ENCODE measurements around the gene RBFOX1.

Gene RBFOX1

DNA sequence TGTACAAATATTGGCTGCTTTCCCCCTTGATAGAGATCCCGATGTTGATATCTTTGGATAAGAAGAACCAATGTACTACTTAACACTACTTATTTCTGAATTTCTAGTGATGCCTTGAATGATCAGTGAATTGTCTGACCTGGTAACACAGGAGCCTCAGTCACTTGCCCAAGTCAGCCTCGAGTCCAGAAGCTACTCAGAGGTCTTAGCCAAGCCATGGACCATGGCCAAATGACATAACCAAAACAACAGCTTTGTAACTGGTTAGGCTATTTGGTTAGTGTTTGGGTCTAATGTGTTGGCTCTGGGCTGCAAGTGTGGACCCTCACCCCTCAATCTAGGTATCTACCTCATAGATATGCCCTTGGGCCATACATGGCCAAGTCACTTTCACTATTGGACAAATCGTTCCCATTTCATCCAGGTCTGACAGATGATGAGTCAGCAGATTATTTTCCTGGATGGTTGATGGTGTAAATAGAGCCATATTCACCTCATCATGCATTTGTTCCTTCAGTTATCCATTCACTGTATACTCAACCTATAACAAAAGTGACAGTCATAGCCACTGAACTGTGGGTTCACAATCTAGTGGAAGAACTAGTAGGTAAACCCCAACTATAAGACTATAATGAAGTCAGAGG, 3.5 kb downstream of the RBFOX1 start:
- DNase-seq = no peak

- DNase-seq = no peak
Observed at GRCh38 chr16:7336742-7337141, 4.1 kb downstream of the RBFOX1 start.

- no peak for DNase-seq
Observed at GRCh38 chr16:7338826-7339225, 6.2 kb downstream of the RBFOX1 start.

- no peak for DNase-seq
Observed at GRCh38 chr16:7339700-7340099, 7.1 kb downstream of the RBFOX1 start.

DNA sequence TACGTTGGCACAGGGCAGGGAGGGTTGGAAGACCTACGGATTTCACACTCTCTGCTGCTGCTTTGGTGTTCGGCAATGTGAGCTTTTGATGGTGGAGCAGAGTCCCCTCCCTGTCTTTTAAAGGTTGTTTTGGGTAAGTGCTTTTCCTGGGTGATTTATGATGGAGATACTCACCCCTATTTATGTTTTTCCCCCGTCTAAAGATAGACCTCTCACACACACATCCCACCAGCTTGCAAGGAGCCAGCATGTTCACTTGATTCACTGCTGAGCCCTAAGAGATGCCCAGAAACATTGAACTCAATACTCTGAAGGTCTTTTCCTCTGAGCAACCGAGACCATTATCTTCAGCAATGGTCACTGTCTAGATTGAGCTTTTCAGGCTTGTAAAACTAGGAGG, 8.3 kb downstream of the RBFOX1 start:
- DNase-seq = no peak

DNA sequence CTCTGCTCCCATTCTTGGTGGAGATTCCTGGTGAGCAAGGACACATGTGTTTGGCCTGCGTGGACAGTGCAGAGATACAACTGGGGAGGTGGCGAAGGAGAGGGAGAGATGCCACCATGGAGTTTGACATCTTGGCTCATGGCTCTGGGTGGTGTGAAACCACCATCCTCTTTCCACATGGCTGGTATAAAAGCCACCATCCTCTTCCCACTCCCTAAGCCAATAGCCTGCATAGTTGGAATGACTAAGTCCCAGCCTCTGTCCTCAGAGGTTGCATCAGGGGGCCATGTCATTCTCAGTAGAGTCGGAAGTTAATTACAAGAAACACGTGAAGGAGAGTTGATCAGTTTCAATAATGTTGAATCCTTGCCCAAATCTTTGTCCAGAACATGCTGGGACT, 10.0 kb downstream of the RBFOX1 start:
- no peak for DNase-seq

- no peak for DNase-seq
Observed at GRCh38 chr16:7343243-7343642, 10.6 kb downstream of the RBFOX1 start.

- DNase-seq = peak; percentile 36
Observed at GRCh38 chr16:7344830-7345780, 12.5 kb downstream of the RBFOX1 start.

DNA sequence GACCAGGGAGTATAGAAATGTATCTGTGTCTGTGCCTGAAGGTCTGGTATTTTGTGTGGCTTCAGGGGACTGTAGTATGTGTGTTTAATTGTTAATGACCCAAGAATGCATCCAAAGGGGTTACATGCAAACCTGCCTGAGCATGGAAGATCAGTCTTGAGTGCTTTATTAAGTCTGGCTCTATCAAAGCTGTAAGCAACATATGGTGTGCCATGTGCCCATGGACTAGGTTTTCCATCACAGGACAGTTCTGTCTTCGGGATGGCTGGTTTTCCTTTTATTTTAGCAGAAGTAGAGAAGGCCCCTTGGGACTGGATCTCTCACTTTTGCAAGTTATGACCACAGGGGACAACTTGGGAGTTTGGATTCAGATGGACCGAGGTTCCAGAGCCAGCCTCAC, 18.2 kb downstream of the RBFOX1 start:
- no peak for DNase-seq

GRCh38 chr16:7351610-7352510, 19.2 kb downstream of the RBFOX1 start:
- DNase-seq = peak; percentile 75

- no peak for DNase-seq
Observed at GRCh38 chr16:7355758-7356157, 23.1 kb downstream of the RBFOX1 start.

GRCh38 chr16:7361416-7362129, 28.9 kb downstream of the RBFOX1 start:
- no peak for DNase-seq

- DNase-seq = no peak
Observed at GRCh38 chr16:7362231-7362630, 29.6 kb downstream of the RBFOX1 start.

DNA sequence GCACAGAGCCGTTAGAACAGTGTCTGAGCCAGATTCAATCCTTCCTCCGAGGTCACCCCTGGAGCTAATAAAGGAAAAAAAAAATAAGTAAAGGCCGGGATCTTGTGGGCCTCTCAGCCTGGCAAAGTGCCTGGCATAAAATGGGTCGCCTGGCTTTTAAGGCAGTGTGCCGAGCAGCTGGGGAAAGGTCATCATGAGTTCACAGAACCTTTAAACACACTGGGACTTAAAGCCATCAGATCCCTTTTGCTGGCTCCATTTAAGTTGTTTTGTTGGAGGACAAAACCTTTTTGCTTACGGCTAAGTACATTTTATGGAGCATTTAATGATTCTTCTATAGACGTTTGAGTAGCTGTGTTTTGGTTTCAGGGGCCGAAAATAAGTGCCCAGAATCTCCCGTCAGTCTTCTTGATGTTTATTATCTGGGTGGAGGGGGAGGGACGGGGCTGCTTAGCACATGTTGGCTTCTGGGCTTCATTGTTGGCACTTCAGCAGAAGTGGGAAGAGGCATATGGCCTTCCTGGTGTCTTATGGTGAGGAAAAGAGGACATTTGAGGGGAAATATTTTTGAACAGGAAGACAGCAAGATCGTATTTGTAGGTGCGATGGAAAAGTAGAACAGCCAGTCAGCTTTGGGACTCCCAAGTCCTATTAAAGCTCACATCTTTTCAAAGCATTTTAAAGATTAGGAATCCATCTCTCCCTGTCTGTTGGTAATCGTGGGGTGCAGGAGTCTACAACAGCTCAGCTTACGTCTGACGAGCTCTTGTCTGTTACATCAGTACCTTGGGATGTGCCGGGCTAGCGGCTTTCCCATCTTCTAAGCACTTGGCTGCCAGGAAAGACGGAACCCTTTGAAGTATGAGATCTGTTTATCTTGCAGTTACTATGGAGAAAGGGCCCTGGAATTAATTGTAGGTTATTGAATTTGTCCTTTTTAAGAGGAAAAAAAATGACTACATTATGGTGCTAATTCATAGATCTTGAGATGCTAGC, 31.1 kb downstream of the RBFOX1 start:
- DNase-seq = peak; percentile 72

DNA sequence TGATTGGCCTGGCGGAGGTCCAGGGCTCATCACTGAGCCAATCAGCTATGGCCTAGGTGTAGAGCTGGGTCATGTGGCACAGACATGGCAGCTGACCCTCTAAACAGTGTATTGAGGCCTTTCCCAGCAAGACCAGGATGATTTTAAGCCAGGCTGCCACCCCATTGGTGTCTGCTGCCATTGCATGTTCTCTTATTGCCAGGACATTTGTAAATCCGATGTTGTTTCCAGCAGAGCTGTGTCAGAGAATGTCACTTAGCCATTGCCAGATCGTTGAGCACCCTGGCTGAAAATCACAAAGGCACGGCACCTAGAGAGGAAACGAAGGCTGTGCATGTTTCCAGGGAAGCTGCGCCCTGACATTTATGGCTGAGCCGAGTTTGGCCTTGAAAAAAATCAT, 33.4 kb downstream of the RBFOX1 start:
- DNase-seq = no peak

GRCh38 chr16:7366993-7367880, 34.6 kb downstream of the RBFOX1 start:
- no peak for DNase-seq

DNA sequence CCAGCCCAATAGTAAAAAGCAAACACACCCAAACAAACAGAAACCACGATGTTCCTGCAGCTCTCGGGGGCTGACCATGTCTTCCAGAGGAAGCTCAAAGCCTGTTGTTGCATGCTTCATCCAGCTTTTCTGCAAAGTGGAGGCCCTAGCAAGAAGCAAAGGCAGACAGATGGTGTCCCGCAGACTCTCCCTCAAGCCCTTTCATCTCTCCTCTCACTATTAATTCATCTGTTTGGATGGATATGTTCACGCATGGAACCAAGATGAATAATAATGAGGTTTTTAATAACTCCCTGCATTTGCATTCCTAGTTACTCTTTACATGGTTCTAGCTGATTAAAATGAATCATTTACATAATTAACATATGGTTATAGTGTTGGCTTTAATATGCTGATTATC, 36.6 kb downstream of the RBFOX1 start:
- DNase-seq = no peak

- no peak for DNase-seq
Observed at GRCh38 chr16:7372095-7372494, 39.5 kb downstream of the RBFOX1 start.

DNA sequence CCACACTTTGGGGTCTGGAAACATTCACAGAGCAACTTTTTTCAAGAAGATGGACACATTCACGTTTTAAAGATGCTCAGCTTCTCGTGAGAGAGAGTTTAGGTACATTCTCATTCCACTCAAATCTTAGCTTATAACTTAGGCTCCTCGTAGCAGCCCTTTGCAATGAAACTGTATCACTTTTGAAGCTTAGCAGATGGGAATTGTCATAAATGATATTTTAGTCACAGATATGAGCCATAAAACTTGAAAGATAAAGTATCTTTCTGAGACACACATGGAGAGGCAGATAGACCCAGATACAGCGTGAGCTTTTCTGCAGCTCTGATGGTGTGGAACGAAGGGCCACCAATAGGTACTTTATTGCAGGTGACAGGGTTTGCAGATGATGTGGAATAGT, 41.1 kb downstream of the RBFOX1 start:
- no peak for DNase-seq

DNA sequence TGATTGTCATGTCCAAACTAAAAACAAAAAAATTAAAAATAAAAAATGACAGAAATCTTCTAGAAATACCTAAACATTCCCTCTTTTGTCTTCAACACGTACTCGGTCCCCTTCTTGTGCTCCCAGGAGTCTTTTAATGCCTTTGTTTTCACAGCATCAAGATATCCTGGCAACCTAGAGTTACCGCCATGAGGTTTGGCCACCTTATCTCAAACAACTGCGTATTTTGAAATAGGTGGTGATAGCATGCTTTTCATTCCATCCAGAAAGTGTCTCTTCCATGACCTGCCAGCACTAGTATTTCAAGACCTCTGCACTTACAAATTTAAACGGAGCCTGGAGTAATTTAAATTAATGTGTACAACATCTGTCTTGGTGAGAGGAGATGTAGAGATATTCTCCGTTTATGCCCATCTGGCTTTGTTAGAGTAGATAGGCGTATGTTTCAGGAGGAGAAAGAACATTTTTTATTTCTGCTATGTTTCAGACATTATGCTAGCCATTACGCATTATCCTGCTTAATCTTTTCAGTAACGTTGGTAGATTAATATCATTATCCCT, 42.0 kb downstream of the RBFOX1 start:
- no peak for DNase-seq

Data from femur (tissue), 1 donor.